Heart left ventricle (tissue), 13 donors: Measurements from ENCODE around the gene WDR5.

Experiments used
- POLR2A ChIP-seq, 2 donors: fragments of 450-650 bp; IDR thresholded peaks; one replicate each; pipeline ENCODE4 v1.6.1; 2017; ENCODE audit warnings: antibody characterized with exemption in 2 of 2, mild to moderate bottlenecking in 2 of 2, moderate library complexity in 2 of 2
- TF ChIP-seq, protein P1 (sequence below), 12 donors: fragments of 200-600 bp; sonication (generic) in 4 of 12; IDR thresholded peaks; one replicate each; pipeline versions ENCODE4 v1.5.0 to v1.8.0; 2018 to 2022; ENCODE audit warnings: antibody characterized with exemption in 12 of 12, mild to moderate bottlenecking in 5 of 12
- donor health status: ischemic (EF 13 %, LVEDD 7.1; RV severe dilation, severe dysfunction).
- donor health status: DM: no; HTN: yes; CAD: no.
- donor health status: DM: no; HTN: no; CAD: no.
- donor health status: ischemic (EF 25% LVEDD 6.9; RV normal size, moderate dysfunction).
- donor health status: ischemic (EF 25% LVEDD 5.7; RV mildly dilated, moderate dysfunction).
- donor health status: ischemic (EF 35%, LVEDD 5.7; RV mildly dilated, moderate dysfunction).
- donor health status: nonischemic (EF 11% LVEDD 7.7; RV severe dilation, severe dysfunction).
- donor health status: DM: yes; HTN: yes; CAD: no.
- donor health status: PGD.
- donor health status: ischemic (EF 29% LVEDD 5.4; RV normal size, mild dysfunction).
- donor health status: nonischemic (EF 23%, LVEDD 6.1; RV moderate dilation, normal function).

DNA sequence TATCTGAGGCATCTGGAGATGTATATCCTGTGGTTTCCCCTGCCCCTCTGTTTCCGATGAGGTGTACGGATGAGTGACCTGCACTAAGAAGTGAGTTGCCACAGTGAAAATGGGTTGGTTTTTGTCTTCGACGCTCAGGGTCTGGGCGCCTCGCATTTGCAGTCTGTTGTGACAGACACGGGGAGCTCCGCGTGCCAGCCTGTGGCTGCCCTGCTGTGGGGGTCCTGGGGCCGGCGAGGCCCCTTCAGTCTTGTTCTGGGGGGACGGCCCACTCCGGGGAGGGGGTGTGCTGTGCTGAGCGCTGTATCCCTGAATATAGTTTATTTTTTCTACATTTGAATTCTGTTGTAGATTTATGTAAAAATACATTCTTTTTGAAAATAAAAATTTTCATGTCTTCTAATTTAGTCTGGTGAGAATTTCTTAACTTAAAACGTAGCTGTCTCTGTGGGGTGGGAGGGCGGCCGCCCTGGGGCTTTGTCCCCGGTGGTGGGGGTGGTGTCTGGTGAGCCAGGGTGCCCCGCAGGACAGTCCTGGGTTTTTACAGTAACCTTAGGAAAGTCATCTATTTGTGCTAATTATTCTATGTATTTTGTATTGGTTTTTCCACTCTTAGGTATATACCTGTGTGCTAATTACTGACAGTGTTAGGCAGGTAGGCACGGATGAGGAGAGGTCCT, 23.8 kb downstream of the WDR5 start:
- TF ChIP-seq, protein P1, sequence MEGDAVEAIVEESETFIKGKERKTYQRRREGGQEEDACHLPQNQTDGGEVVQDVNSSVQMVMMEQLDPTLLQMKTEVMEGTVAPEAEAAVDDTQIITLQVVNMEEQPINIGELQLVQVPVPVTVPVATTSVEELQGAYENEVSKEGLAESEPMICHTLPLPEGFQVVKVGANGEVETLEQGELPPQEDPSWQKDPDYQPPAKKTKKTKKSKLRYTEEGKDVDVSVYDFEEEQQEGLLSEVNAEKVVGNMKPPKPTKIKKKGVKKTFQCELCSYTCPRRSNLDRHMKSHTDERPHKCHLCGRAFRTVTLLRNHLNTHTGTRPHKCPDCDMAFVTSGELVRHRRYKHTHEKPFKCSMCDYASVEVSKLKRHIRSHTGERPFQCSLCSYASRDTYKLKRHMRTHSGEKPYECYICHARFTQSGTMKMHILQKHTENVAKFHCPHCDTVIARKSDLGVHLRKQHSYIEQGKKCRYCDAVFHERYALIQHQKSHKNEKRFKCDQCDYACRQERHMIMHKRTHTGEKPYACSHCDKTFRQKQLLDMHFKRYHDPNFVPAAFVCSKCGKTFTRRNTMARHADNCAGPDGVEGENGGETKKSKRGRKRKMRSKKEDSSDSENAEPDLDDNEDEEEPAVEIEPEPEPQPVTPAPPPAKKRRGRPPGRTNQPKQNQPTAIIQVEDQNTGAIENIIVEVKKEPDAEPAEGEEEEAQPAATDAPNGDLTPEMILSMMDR (IDR thresholded peaks at IDR 0.05): no peak
- TF ChIP-seq POLR2A (IDR thresholded peaks at IDR 0.05): no peak
